MCF 10A (cell line): ENCODE measurements around the gene PRICKLE4. TPM values are rescaled to one million over a fixed set of nuclear protein-coding genes. Genes with fewer than 3 reads are reported as not detected.

Source experiments
- BruUV-seq: library from RNA; stranded (reverse); fragments of 400-500 nt; replicated peaks from 2 replicates; lab custom pipeline; 2021; lab: Mats Ljungman, UMichigan
- CTCF ChIA-PET: fragments of 300-600 bp; sonication (Branson Sonifier 250); formaldehyde crosslinking; extraction: SDS; loops from one replicate; lab custom pipeline; 2021; ENCODE audit warnings: antibody characterized with exemption, inconsistent platforms; lab: Yijun Ruan, JAX
- POLR2A ChIA-PET: fragments of 300-600, 350-650 bp; sonication (Branson Sonifier 250); formaldehyde crosslinking; extraction: SDS; loops from one replicate; lab custom pipeline; 2020; ENCODE audit warnings: antibody characterized with exemption, inconsistent platforms; lab: Yijun Ruan, JAX
- DNase-seq: peaks from one replicate; pipeline ENCODE4 v3.0.0-alpha.2; 2018; ENCODE audit not compliant: unreplicated experiment
- H3K27ac Mint-ChIP-seq: one replicate; pipeline ENCODE4 v1.8.0; 2022; ENCODE audit warnings: mild to moderate bottlenecking, low read depth, mixed read lengths; ENCODE audit not compliant: unreplicated experiment
- H3K27me3 Mint-ChIP-seq: one replicate; pipeline ENCODE4 v1.8.0; 2022; ENCODE audit warnings: mixed read lengths; ENCODE audit not compliant: insufficient read depth, unreplicated experiment
- H3K36me3 Mint-ChIP-seq: one replicate; pipeline ENCODE4 v1.8.0; 2022; ENCODE audit warnings: mild to moderate bottlenecking, moderate library complexity, mixed read lengths; ENCODE audit not compliant: insufficient read depth, unreplicated experiment
- H3K4me1 Mint-ChIP-seq: one replicate; pipeline ENCODE4 v1.8.0; 2022; ENCODE audit warnings: mixed read lengths; ENCODE audit not compliant: insufficient read depth, unreplicated experiment
- H3K4me3 Mint-ChIP-seq: one replicate; pipeline ENCODE4 v1.8.0; 2022; ENCODE audit warnings: mild to moderate bottlenecking, moderate library complexity, mixed read lengths; ENCODE audit not compliant: unreplicated experiment
- H3K9me3 Mint-ChIP-seq: one replicate; pipeline ENCODE4 v1.8.0; 2022; ENCODE audit warnings: mixed read lengths; ENCODE audit not compliant: unreplicated experiment
- CTCF ChIP-seq: fragments of 200-600 bp; IDR thresholded peaks from one replicate; pipeline ENCODE4 v1.8.0; 2022; ENCODE audit warnings: antibody characterized with exemption, mild to moderate bottlenecking; ENCODE audit not compliant: unreplicated experiment
- intact Hi-C: fragments of 100-400 bp; cut with micrococcal nuclease; formaldehyde crosslinking; loops from 2 replicates; pipeline ENCODE4 v1.14.1; 2022
- total RNA-seq: library from RNA; stranded (reverse); gene quantifications from 2 replicates; pipeline ENCODE4 v1.2.3, GENCODE V29; 2022

The PRICKLE4 gene
- total RNA-seq, 1 experiment from 2014 or later: 0.93 TPM

- no peak for TF ChIP-seq CTCF
- no peak overlapping the region for H3K27ac Mint-ChIP-seq
- ChIA-PET POLR2A (no interaction called here), CTCF (interaction anchor here (0.5 kb wide), 1 partner anchor 168 kb away, joined by 5 read pairs; no protein-coding TSS in a partner anchor)
- no peak overlapping the region for H3K4me3 Mint-ChIP-seq
- BruUV-seq: no TSS peak
- H3K36me3 Mint-ChIP-seq: peaks cover 25% of the 10 kb centered on the region
- no peaks in the 10 kb centered on the region for H3K27me3 Mint-ChIP-seq
- no peak for DNase-seq
- H3K9me3 Mint-ChIP-seq: no peaks in the 10 kb centered on the region
- intact Hi-C loops: no loop called here
- H3K4me1 Mint-ChIP-seq: peaks cover 8% of the 10 kb centered on the region
Observed at GRCh38 chr6:41771058-41771983, 9.3 kb upstream of the PRICKLE4 start.

GRCh38 chr6:41774841-41775240 lies 5.7 kb upstream of the PRICKLE4 start:
- no peak overlapping the region for H3K4me3 Mint-ChIP-seq
- CTCF ChIA-PET: interaction anchor here (0.6 to 5.9 kb wide), 13 partner anchors 11 to 1782 kb away, joined by 3 to 48 read pairs (median 8); partner anchors contain the start of genes TFEB and TOMM6
- intact Hi-C loops: loop anchor here (5.0 kb wide), 1 partner anchor 93 kb away; no protein-coding TSS in a partner anchor

GRCh38 chr6:41775293-41775882 lies 5.2 kb upstream of the PRICKLE4 start:
- BruUV-seq: no TSS peak
- no peak for TF ChIP-seq CTCF
- POLR2A ChIA-PET: interaction anchor here (0.7 to 1.2 kb wide), 2 partner anchors 41 to 446 kb away, joined by 3 read pairs; no protein-coding TSS in a partner anchor
- intact Hi-C loops: loop anchor here (5.0 kb wide), 1 partner anchor 93 kb away; no protein-coding TSS in a partner anchor
- Mint-ChIP-seq H3K27me3 (no peaks in the 10 kb centered on the region), H3K4me3 (no peak overlapping the region), H3K36me3 (peaks cover 37% of the 10 kb centered on the region), H3K4me1 (peaks cover 7% of the 10 kb centered on the region), H3K27ac (no peak overlapping the region), H3K9me3 (no peaks in the 10 kb centered on the region)
- CTCF ChIA-PET: interaction anchor here (0.7 to 5.9 kb wide), 20 partner anchors 10 to 408 kb away, joined by 3 to 48 read pairs (median 5); partner anchors contain the start of genes TFEB and TOMM6
- no peak for DNase-seq

More at GRCh38 chr6:41774841-41775240, 5.7 kb upstream of the PRICKLE4 start:
- peaks cover 37% of the 10 kb centered on the region for H3K36me3 Mint-ChIP-seq
- DNase-seq: no peak
- no peak overlapping the region for H3K27ac Mint-ChIP-seq
- H3K27me3 Mint-ChIP-seq: no peaks in the 10 kb centered on the region
- peaks cover 7% of the 10 kb centered on the region for H3K4me1 Mint-ChIP-seq
- POLR2A ChIA-PET: interaction anchor here (0.7 kb wide), 1 partner anchor 447 kb away, joined by 3 read pairs; no protein-coding TSS in a partner anchor
- H3K9me3 Mint-ChIP-seq: no peaks in the 10 kb centered on the region
- BruUV-seq: no TSS peak
- TF ChIP-seq CTCF: no peak
